HG03432 (cell line): ENCODE measurements around the gene FOXP3.

Experiments used
- ATAC-seq: cut with Tn5 transposase; IDR thresholded peaks from one replicate; pipeline ENCODE4 v1.9.1; 2021; ENCODE audit warnings: mild to moderate bottlenecking, moderate library complexity; ENCODE audit not compliant: unreplicated experiment

FOXP3 gene

DNA sequence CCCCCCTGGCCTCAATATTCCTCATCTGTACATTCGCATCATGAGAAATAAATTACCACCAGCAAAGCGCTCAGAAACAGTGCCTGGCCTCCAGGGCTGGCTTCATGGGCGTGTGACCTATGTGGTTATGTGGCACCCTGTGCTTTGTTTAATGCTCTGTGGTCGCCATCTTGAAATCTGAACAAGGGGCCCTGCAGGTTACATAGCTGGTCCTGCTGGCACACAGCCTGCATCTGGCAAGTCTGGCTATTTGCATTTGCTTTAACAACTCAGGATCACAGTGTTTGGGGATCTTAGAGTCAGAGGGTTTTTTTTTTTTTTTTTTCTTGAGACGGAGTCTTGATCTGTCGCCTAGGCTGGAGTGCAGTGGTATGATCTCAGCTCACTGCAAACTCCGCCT lies 9.9 kb downstream of the FOXP3 start:
- no peak for ATAC-seq

DNA sequence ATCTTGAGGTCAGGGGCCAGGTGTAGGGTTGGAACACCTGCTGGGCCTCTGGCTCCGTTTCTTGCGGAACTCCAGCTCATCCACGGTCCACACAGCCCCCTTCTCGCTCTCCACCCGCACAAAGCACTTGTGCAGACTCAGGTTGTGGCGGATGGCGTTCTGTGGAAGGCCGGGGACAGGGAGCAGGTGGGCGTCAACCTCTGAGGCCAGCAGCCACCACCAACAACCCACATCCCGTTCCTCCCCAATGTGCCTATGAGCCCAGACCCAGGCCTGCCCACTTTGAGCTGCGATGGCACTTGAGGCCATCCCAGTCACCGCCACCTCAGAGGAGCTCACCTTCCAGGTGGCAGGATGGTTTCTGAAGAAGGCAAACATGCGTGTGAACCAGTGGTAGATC lies 13.2 kb downstream of the FOXP3 start:
- ATAC-seq, result no peak

DNA sequence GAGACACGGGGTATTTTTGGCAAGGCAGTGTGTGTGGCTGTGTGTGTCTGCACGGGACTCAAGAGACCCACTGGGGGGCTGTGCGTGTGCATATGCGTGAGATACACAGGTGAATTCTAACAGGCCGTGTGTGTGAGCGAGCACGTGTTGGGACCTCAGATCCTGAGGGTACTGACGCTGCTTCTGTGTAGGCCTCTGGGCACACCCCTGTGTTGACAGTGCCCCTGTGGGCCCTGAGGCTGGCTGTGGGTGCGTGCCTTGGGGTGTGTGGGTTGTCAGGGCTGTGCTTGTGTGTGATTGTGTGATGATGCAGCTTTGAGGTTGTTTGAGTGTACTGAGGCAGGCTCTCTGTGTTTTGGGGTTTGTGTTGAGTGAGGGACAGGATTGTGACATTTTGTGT lies 13.9 kb downstream of the FOXP3 start:
- no peak for ATAC-seq

DNA sequence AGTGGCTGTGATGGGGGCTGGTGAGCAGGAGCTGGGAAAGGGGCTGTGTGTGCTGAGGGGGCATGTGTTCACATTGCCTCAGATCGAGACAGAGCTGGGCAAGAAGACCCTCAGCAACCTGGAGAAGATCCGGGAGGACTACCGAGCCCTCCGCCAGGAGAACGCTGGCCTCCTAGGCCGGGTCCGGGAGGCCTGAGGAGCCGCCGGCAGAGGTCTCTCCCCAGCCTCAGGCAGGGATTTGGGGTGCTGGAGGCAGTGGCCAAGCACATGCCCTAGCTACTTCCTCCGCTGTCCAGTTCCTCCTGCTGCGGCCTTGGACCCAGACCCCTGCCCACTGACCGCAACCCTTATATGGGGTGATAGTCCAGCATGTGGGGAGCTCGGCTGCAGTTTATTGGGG lies 14.4 kb downstream of the FOXP3 start:
- no peak for ATAC-seq

DNA sequence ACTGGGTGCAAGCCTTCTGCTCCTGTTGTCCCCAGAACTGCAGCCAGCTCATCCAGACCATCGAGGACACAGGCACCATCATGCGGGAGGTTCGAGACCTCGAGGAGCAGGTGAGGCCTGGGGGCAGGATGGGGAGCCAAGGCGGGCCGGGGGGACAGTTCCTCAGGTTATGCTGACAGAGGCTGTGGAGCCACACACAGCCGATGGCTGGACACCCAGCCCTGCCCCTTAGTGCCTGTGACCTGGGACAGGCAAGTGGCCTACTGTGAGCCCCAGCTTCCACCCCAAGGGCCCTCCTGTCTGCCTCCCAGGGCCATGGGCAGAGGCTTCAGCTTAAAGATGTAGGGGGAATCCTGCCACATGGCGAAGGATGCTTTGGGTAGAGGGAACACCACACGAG lies 14.9 kb downstream of the FOXP3 start:
- ATAC-seq, result no peak

DNA sequence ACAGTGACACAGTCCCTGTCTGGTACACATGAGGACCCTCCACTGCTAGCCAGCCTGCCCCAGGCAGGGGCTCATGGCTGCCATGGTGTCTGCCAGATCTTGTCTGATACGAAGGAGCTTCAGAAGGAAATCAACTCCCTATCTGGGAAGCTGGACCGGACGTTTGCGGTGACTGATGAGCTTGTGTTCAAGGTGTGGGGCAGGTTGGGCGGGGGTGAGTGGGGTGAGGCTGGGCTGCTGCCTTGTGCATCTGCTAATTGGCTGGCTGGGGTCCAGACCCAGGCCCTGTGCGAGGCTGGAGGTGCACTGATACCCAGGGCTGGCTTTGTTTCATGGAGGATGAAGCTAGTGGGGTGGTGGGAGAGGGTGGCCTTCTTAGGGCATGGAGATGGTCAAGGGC lies 15.4 kb downstream of the FOXP3 start:
- no peak for ATAC-seq

DNA sequence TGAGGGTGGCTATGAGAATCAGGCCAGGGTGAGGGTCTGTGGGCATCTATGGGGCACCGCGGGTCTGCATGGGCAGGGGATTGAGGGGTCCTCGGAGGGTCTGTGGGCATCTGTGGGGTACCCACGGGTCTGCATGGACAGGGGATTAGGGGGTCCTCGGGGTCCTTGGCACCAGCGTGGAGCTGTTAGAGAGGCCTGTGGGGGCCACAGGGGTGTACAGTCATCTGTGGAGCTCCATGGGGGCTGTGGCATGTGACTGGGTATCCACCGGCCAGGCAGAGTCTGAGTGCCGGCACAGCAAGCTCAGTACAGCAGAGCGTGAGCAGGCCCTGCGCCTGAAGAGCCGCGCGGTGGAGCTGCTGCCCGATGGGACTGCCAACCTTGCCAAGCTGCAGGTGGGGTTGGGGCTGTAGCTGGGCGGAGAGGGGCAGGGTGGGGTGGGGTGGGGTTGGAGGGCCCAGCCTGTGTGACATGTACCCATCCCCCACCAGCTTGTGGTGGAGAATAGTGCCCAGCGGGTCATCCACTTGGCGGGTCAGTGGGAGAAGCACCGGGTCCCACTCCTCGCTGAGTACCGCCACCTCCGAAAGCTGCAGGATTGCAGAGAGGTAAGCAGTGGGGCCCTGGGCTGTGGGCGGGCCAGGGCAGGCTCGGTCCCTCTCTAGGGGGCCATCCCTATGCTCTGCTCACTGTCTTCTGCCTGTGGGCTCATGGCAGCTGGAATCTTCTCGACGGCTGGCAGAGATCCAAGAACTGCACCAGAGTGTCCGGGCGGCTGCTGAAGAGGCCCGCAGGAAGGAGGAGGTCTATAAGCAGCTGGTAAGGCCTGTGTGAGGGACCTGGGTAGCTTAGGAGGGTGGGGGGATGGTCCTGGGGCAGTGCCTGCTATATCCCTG lies 16.3 kb downstream of the FOXP3 start:
- no peak for ATAC-seq

DNA sequence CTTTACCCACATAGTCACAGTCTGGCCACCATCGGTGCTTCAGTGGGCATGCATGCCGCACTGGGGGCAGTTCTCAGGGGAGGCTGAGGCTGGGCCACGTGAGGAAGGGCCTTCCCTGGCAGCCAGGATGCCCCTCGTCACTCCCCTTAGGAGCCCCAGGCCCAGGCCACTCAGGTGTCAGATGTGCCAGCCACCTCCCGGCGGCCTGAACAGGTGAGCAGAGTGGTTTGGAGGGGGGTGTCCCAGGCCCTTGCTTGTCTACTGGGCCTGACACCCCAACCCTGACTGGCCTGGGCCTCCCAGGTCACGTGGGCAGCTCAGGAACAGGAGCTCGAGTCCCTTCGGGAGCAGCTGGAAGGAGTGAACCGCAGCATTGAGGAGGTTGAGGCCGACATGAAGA lies 17.2 kb downstream of the FOXP3 start:
- ATAC-seq, result no peak

DNA sequence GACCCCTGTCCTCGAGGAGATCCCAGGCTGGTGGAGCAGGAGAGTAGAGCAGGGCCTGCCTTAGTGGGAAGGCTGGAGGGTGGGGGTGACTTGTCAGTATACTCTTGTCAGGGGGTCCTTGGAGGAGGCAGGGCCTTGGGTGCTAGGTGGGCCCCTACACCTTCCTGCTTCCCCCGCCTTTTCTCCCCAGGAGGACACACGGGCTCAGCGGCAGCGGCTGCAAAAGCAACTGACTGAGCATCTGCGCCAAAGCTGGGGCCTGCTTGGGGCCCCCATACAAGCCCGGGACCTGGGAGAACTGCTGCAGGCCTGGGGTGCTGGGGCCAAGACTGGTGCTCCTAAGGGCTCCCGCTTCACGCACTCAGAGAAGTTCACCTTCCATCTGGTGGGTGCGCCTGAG lies 18.0 kb downstream of the FOXP3 start:
- ATAC-seq, result no peak

DNA sequence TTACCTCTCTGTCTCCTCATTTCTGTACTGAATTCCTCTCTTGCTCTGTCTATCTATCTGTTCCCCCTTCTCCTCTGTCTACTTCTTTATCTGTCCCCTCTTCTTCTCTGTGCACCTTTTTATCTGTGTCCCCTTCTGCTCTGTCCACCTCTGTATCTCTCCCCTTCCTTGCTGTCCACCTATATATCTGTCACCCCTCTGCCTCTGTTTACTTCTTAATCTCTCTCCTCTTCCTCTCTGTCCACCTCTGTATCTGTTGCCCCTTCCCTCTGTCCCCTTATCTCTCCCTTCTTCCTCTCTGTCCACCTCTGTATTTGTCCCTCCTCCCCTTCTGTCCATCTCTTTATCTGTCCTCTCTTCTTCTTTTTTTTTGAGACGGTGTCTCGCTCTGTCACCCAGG lies 20.3 kb downstream of the FOXP3 start:
- ATAC-seq, result no peak

DNA sequence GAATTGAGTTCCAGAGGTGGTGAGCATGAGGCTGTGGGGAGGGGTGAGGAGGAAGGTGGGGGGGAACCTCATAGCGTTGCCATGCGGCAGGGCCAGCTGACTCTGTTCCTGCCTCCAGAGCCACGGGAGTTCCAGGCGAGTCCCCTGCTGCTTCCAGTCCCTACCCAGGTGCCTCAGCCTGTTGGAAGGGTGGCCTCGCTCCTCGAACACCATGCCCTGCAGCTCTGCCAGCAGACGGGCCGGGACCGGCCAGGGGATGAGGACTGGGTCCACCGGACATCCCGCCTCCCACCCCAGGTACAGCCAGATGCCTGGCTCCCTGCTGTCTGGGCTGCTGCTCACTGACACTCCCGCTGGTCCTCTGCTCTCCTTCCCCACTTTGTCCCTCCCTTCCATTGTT lies 21.3 kb downstream of the FOXP3 start:
- ATAC-seq, result no peak

DNA sequence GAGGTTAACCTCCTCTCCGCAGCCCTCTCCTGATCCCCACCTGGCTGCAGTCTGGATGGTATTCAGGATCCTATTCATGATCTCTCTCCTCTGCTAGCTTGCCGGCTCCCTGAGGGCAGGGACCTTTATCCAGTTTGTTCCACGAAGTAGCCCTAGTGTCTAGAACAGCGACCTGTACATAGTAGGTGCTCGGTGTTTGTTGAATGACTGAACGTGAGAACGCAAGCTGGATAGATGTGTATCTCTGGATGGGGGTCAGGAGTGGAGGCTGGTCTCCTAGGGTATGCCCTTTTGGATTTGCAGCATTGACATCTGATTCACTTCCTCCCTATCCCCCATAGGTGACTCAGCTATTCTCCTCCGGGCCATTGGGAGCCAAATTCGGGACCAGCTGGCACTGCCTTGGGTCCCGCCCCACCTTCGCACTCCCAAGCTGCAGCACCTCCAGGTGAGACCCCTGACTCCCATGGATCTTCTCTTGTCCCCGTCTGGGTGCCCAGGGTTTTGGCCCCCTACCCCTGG lies 21.9 kb downstream of the FOXP3 start:
- ATAC-seq, result no peak

DNA sequence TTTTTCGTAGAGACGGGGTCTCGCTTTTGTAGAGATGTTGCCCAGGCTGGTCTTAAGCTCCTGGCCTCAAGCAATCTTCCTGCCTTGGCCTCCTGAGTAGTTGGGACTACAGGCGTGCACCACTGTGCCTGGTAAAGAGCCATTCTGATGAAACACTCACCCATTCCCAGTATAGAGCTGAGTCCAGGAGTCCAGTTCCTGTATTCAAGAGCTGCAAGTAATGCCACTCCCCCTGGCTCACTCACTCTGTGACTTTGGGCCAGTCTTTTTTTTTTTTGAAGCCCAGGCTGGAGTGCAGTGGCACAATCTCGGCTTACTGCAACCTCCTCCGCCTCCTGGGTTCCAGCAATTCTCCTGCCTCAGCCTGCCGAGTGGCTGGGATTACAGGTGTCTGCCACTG lies 25.8 kb downstream of the FOXP3 start:
- no peak for ATAC-seq

DNA sequence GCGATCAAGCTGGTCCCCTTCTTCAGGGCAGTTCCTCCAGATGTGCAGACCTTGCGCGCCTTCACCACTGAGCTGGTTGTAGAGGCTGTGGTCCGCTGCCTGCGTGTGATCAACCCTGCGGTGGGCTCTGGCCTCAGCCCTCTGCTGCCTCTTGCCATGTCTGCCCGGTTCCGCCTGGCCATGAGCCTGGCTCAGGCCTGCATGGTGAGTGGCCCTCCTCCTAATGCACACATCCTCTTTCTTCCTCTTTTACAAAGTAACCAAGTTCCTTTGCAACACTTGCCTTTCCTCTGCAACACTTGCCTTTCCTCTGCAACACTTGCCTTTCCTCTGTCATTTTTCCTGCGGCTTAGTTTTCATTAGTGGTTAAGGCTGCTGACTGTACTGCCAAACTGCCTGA lies 27.4 kb downstream of the FOXP3 start:
- peak; percentile 53 for ATAC-seq

DNA sequence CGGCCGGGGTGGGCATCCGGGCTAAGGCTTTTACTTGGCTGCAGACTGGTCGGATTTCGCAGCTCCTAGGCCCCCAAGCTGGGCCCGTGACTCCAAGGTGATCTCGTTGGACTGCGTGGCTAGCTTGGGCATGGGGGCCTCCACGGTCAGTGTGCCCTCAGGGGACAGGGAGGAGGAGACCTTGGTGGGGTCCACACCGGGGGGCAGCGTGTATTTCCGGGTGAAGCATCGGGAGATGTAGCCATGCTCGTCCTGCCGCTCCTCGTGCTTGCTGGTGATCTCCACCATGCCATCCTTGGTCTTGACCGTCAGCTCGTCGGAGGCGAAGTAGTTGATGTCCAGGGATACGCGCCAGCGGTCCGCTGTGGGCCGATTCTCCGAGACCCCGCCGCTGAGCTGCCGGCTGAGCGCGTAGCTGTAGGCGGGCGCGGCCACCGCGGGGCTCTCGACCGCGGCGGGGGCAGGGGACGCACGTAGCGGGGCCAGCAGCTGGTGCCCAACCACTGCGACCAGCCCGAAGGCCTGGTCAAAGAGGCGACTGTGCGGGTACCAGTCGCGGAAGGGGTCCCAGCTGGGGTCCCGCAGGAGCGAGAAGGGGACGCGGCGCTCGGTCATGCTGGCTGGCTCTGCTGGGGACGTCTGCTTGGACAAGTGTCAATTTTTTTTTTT lies 30.5 kb downstream of the FOXP3 start:
- no peak for ATAC-seq

DNA sequence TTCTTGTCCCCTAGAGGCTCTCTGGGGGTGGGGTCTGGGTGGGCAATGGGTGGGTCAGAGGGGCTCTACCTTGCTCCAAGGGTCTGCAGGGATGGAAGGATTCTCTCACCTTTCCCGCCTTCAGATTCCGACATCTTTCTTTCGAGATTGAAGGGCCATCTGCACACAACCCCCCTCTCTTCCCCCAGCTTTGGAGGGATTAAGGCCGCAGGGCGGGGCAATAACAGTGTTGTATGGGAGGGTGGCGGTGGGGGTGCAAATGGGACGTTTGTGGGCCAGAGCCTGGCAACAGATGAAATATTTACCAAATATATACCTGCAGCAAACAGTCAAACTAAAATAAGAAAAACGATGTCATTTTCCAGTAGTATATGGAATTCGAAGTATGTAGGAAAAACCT lies 31.3 kb downstream of the FOXP3 start, which contains the start of gene CACNA1F:
Gene CACNA1F (minus strand): TSS at position 165 of the 400 bp plus-strand sequence. CDS start 31 bp downstream, at position 134.
- no peak for ATAC-seq

DNA sequence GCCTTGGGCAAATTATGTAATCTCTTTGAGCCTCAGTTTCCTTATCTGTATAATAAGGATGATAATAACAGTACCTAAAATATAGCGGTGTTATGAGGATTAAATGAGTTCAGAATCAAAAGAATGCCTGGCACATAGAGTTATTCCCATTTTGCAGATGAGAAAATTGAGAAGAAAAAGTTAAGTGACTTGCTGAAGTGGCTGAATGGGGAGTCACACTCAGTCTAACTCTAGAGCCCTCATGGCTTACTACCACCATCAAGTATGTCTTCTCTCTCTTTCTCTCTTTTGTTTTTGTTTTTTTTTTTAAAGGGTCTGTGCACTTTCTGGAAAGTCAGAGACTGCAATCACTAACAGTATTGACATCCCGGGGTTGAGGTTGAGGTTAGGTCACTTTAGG lies 32.0 kb downstream of the FOXP3 start:
- no peak for ATAC-seq

DNA sequence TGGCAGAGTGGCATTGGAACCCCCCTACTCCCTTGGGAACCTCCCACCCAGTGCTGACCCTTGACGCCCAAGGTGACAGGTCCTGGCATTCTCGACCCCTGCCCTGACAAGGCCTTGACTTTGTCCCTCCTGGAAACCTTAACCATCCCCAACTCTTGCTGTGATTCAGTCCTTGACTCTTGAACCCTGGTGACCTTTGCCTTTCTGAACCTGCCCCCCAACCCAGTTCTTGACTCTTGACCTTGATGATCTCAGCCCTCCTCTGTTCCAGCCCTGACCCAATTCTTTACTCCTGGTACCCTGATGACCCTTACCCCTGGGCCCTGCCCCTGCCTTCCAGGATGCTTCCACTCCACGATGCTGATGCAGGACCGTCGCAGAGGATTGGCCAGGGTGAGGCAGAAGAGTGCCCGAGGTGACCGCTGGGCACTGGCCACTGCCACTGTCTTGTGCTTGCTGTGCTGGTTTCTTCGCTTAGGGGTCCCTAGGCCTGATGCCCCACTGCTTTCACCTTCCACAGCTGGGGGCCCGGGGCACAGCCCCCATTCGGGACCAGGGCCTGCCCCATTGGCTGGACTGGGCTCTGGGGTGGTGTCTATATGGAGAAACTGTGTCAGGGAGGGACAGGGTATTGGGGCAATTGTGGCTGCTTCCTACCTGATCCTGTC lies 33.0 kb downstream of the FOXP3 start:
- no peak for ATAC-seq

DNA sequence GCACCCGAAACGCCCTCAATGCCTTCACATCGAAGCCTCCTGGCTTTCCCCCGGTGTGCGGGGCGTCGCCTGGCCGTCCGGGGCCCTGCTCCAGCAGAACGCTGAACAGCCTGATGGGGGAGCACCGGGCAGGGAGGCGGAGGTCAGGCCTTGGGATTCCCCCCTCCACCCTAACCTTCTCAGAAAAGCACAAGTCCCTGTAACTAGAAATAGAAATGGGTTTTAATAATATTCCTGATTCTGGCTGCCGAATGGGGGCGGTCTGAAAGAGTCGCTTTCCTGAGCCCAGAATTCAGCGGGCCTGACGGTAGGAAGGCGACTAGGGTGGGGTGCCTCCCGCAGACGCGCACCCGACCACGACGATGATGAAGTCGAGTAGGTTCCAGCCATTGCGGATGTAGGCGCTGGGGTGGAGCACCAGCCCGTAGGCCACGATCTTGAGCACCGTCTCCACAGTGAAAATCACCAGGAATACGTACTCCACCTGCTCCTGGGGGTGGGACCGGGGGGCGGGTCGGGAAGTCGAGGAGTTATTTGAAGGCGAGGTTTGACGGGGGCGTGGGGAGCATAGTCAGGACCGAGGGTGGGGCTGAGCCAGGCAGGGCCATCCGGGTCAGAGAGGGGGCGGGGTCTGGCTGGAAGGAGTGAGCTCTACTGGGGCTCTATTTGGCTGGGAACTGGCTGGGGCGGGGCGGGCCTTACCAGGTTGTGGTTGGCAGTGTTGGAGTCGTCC lies 33.8 kb downstream of the FOXP3 start:
- peak; percentile 70 for ATAC-seq

DNA sequence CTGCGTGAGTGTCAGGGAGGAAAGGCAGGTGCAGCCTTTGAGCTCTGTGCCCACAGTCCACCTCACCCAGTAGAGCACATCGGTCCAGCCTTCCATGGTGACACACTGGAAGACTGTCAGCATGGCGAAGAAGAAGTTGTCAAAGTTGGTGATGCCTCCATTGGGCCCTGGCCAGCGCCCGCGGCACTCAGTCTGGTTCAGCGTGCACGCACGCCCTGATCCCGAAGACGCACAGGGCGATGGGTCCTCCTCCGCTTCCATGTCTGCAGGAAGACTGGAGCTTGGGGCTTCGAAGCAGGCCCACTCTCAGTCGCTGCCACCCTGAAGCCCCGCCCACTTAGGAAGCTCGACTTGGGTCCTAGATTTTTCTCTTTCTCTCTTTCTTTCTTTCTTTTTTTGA lies 36.3 kb downstream of the FOXP3 start:
- ATAC-seq, result no peak

DNA sequence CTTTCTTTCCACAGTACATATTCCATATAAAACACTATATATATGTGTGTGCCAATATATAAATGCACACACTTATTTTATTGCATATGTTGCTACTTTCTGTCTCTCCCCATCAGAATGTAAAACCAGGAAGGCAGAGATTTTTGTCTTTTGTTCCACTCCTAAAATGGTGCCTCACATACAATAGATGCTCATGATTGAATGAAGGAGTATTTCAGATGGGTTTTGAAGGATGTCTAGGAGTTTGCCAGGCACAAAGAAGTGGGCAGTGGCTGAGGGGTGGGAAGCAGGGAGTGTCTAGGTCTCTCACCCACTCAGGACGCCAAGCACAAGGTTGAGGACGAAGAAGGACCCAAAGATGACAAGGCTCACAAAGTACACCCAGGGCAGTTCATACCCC lies 36.8 kb downstream of the FOXP3 start:
- no peak for ATAC-seq
